ENCODE results near the gene NGRN.
A peak's percentile ranks its signal among the peaks of the same experiment; 100 is the strongest.

GRCh38 chr15:90265271-90266060, at the start of gene NGRN:
- TF ChIP-seq CTCF (IDR thresholded peaks at IDR 0.05; ENCODE audit: low read depth, low read length) = no peak
- TF ChIP-seq POLR2A (IDR thresholded peaks at IDR 0.05; ENCODE audit: extremely low read depth, insufficient read length) = peak; percentile 99
- peak; percentile 85 for TF ChIP-seq MYC (IDR thresholded peaks at IDR 0.05; ENCODE audit: low read depth, low read length)
- TF ChIP-seq MAX (IDR thresholded peaks at IDR 0.05; ENCODE audit: low read depth, low read length) = peak; percentile 76

Data from NB4 (cell line).